Measurements from ENCODE around the gene SMC4. TPM values are rescaled to one million over a fixed set of nuclear protein-coding genes. Genes with fewer than 3 reads are reported as not detected.
A peak's percentile ranks its signal among the peaks of the same experiment; 100 is the strongest.

Gene SMC4
- total RNA-seq, 3 donors from 2014 or later: 36.3 to 54.1 (median 36.8) TPM

- Histone ChIP-seq H3K4me1 (ENCODE audit: low read depth) (peaks cover 3% of the 10 kb centered on the region), H3K36me3 (ENCODE audit: low read depth) (no peaks in the 10 kb centered on the region), H3K4me3 (peak overlapping the region; percentile 48), H3K9me3 (no peaks in the 10 kb centered on the region)
- intact Hi-C loops (cut with DNase I, micrococcal nuclease): no loop called here
- peak; percentile 43 for ATAC-seq
- DNase-seq: peak; percentile 61 to 80 (median 72)
- TF ChIP-seq CTCF (IDR thresholded peaks at IDR 0.05): no peak
These were observed 716 bp downstream of the SMC4 start for GRCh38 chr3:160400030-160400701.

GRCh38 chr3:160400702-160401150 is 1.3 kb downstream of the SMC4 start:
- Histone ChIP-seq H3K9me3 (no peaks in the 10 kb centered on the region), H3K36me3 (ENCODE audit: low read depth) (no peaks in the 10 kb centered on the region), H3K4me3 (peak overlapping the region; percentile 48), H3K4me1 (ENCODE audit: low read depth) (peaks cover 3% of the 10 kb centered on the region)
- intact Hi-C loops (cut with DNase I, micrococcal nuclease): no loop called here
- no peak for TF ChIP-seq CTCF (IDR thresholded peaks at IDR 0.05)
- DNase-seq (peak; percentile 38 to 61 (median 57)), ATAC-seq (peak; percentile 26)

- H3K4me1 ChIP-seq (ENCODE audit: low read depth): peaks cover 3% of the 10 kb centered on the region
- intact Hi-C loops (cut with DNase I, micrococcal nuclease): no loop called here
- TF ChIP-seq CTCF (IDR thresholded peaks at IDR 0.05): no peak
- no peak for ATAC-seq
- peak in 1 of 3 donors; percentile 38 for DNase-seq
- H3K4me3 ChIP-seq: peak overlapping the region; percentile 48
- H3K36me3 ChIP-seq (ENCODE audit: low read depth): no peaks in the 10 kb centered on the region
- no peaks in the 10 kb centered on the region for H3K9me3 ChIP-seq
These were observed 2.0 kb downstream of the SMC4 start for GRCh38 chr3:160401291-160402095.

GRCh38 chr3:160402221-160403027 is 3.0 kb downstream of the SMC4 start:
- DNase-seq (no peak), ATAC-seq (no peak)
- no peak for TF ChIP-seq CTCF (IDR thresholded peaks at IDR 0.05)
- Histone ChIP-seq H3K4me1 (ENCODE audit: low read depth) (peaks cover 3% of the 10 kb centered on the region), H3K9me3 (no peaks in the 10 kb centered on the region), H3K4me3 (no peak overlapping the region), H3K36me3 (ENCODE audit: low read depth) (no peaks in the 10 kb centered on the region)
- intact Hi-C loops (cut with DNase I, micrococcal nuclease): no loop called here

- Histone ChIP-seq H3K9me3 (no peaks in the 10 kb centered on the region), H3K4me3 (no peak overlapping the region), H3K36me3 (ENCODE audit: low read depth) (no peaks in the 10 kb centered on the region), H3K4me1 (ENCODE audit: low read depth) (peaks cover 3% of the 10 kb centered on the region)
- no peak for ATAC-seq
- TF ChIP-seq CTCF (IDR thresholded peaks at IDR 0.05): no peak
- no peak for DNase-seq
- intact Hi-C loops (cut with DNase I, micrococcal nuclease): no loop called here
These were observed 3.6 kb downstream of the SMC4 start for GRCh38 chr3:160403028-160403545.
